ENCODE measurements around the gene LDLRAD2.
"Not testable (repeated sequence)": the region's sequence is repeated elsewhere in the genome, so short reads cannot be mapped to it uniquely, and the experiment has no call there.

The LDLRAD2 gene
- 0 reads per million in 4 experiments for total RNA-seq

- no peak for DNase-seq
These were observed at the start of gene LDLRAD2 for GRCh38 chr1:21811875-21812305. TSS of gene LDLRAD2 (plus strand) at chr1:21812265. CDS start at chr1:21812452, 187 bp downstream.

GRCh38 chr1:21763236-21763635 lies 48.8 kb upstream of the LDLRAD2 start:
- DNase-seq = no peak

- no peak for DNase-seq
These were observed 48.2 kb upstream of the LDLRAD2 start for GRCh38 chr1:21763694-21764419.

- no peak for DNase-seq
These were observed 47.2 kb upstream of the LDLRAD2 start for GRCh38 chr1:21764615-21765423.

- DNase-seq = no peak
These were observed 45.9 kb upstream of the LDLRAD2 start for GRCh38 chr1:21766210-21766609.

- DNase-seq = not testable (repeated sequence)
These were observed 45.0 kb upstream of the LDLRAD2 start for GRCh38 chr1:21767106-21767505.

- no peak for DNase-seq
These were observed 41.9 kb upstream of the LDLRAD2 start for GRCh38 chr1:21770201-21770600.

- DNase-seq = not testable (repeated sequence)
These were observed 41.5 kb upstream of the LDLRAD2 start for GRCh38 chr1:21770602-21771001.

GRCh38 chr1:21771672-21772071 lies 40.4 kb upstream of the LDLRAD2 start:
- not testable (repeated sequence) for DNase-seq

GRCh38 chr1:21773585-21773984 lies 38.5 kb upstream of the LDLRAD2 start:
- no peak for DNase-seq

GRCh38 chr1:21774835-21775549 lies 37.1 kb upstream of the LDLRAD2 start:
- no peak for DNase-seq

- no peak for DNase-seq
These were observed 36.5 kb upstream of the LDLRAD2 start for GRCh38 chr1:21775550-21775914.

GRCh38 chr1:21775985-21776562 lies 36.0 kb upstream of the LDLRAD2 start:
- DNase-seq = no peak

GRCh38 chr1:21776925-21777324 lies 35.1 kb upstream of the LDLRAD2 start:
- not testable (repeated sequence) for DNase-seq

- DNase-seq = no peak
These were observed 33.7 kb upstream of the LDLRAD2 start for GRCh38 chr1:21778405-21778727.

GRCh38 chr1:21779613-21780521 lies 32.2 kb upstream of the LDLRAD2 start:
- DNase-seq = no peak

- no peak for DNase-seq
These were observed 30.2 kb upstream of the LDLRAD2 start for GRCh38 chr1:21781815-21782348.

GRCh38 chr1:21782349-21782867 lies 29.7 kb upstream of the LDLRAD2 start:
- DNase-seq = peak; percentile 52

- peak; percentile 92 for DNase-seq
These were observed 29.0 kb upstream of the LDLRAD2 start, which contains the start of gene USP48 for GRCh38 chr1:21782868-21783678. TSS of gene USP48 (minus strand) at chr1:21783149. CDS start at chr1:21782957, 192 bp downstream.

All from effector CD8-positive, alpha-beta T cell (primary cell).